ENCODE measurements around the gene ADARB1.

DNA sequence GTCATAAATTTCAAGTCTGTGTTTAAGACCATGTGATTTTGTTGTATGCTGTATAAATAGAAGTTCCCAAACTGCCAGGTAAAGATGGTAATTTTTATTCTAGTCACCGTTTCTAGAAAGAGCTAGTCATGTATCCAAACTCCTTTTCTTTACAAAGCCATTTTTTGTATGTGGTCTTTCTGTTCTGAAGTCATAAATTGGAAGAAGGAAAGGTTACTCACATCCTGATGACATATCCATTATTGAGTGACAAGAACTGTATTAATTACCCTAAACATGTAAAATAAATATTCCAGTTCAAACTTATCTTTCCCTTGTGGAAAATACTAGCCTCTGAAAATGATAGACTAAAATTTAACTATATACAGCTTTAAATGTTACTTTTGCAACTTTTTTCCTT, 108.6 kb downstream of the ADARB1 start:
- no peak for TF ChIP-seq LEF1 (IDR thresholded peaks at IDR 0.05; ENCODE audit: borderline replicate concordance)
- TF ChIP-seq NFRKB (IDR thresholded peaks at IDR 0.05) = no peak
- TF ChIP-seq ARNT (IDR thresholded peaks at IDR 0.05) = no peak

All from HEK293T (cell line).